ENCODE data around the gene CACNG4.

GRCh38 chr17:67069603-67070136 is 105.2 kb downstream of the CACNG4 start:
- TF ChIP-seq POLR2A (IDR thresholded peaks at IDR 0.05; ENCODE audit: low read length) (no peak), GATA1 (IDR thresholded peaks at IDR 0.05; ENCODE audit: low read depth, low read length) (no peak)

Data from erythroblast (primary cell).